ENCODE results near the gene LIFR. TPM values are rescaled to one million over a fixed set of nuclear protein-coding genes. Genes with fewer than 3 reads are reported as not detected.

Gene LIFR
- total and polyA plus RNA-seq, 2 of the 4 experiments (the other 2 are of a cell fraction) = 1.9 to 10.4 TPM

DNA sequence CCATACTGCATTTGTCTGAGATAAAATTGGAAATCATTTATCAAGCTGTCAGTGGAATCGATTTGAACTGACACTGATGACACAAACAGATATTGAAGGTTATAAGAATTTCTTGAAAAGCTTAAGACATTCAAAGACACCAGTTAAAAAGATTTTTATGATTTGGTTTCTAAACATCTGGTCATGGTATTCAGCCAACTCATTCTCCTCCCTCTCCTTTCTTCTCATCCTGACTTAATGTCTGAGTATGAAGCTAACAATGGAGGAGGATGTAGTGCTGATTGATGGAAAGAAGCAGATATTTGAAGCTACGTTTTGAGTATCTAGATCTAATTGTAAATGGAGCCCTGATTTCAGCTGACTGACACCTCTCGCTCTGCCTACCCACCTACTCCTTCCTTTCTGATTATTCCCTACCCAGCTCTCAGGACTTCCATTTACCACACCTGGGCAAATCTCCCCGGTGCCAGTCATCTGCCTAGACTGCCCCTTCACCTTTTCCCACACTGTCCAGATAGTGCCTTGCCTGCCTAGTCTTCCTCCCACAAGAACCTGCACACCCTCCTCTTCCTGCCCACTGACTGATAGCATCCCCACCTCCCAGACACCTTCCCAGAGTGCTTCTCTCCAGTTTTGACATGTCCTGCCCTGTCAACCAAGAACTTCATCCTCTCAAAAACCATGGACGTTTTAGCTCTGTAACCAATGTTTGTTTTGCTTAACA lies 20.7 kb upstream of the LIFR start:
- DNase-seq (no peak), ATAC-seq (ENCODE audit: low read depth) (no peak)
- POLR2A ChIA-PET (ENCODE audit: unreplicated experiment) = no interaction called here
- CTCF ChIA-PET = interaction anchor here (0.6 kb wide), 1 partner anchor 123 kb away, joined by 4 read pairs; no protein-coding TSS in a partner anchor
- no peak overlapping the region for H3K56ac ChIP-seq (ENCODE audit: extremely low read depth, insufficient read depth, low read length)
- H3K23ac ChIP-seq (ENCODE audit: low read depth, low read length) = no peak overlapping the region; the same call in 1 of the 2 replicates
- H3K4me2 ChIP-seq (ENCODE audit: low read depth, low read length) = no peak overlapping the region
- H3K27ac ChIP-seq (ENCODE audit: insufficient read depth, low read length) = no peak overlapping the region
- no peaks in the 10 kb centered on the region for H3K36me3 ChIP-seq (ENCODE audit: control insufficient read depth, insufficient read depth, low read length)
- in situ Hi-C loops (cut with MboI; ENCODE audit: low sequenced_read_pairs) (no loop called here), intact Hi-C loops (cut with micrococcal nuclease) (no loop called here), dilution Hi-C loops (cut with HindIII; ENCODE audit: low sequenced_read_pairs, unreplicated experiment) (no loop called here)
- H4K91ac ChIP-seq (ENCODE audit: insufficient read depth, low read depth, low read length) = no peak overlapping the region
- H2AFZ ChIP-seq (replicated peaks; ENCODE audit: low read length, poor library complexity) = no peak overlapping the region
- H3K4me3 ChIP-seq (ENCODE audit: insufficient read depth, low read depth, low read length) = no peak overlapping the region
- no peak overlapping the region for H2AK9ac ChIP-seq (replicated peaks; ENCODE audit: low read depth, low read length, poor library complexity)
- H3K18ac ChIP-seq (ENCODE audit: low read depth, low read length) = no peak overlapping the region
- H4K8ac ChIP-seq (ENCODE audit: low read depth in 2 of 2, low read length in 2 of 2) = no peak overlapping the region
- H3K4ac ChIP-seq (ENCODE audit: low read depth, low read length) = no peak overlapping the region
- H3K79me1 ChIP-seq (ENCODE audit: low read depth in 1 of 2, low read length in 2 of 2) = no peaks in the 10 kb centered on the region
- BruUV-seq (replicated peaks) = no TSS peak
- H3K9ac ChIP-seq (ENCODE audit: low read depth, low read length) = no peak overlapping the region
- H2BK20ac ChIP-seq (ENCODE audit: low read depth, low read length) = no peak overlapping the region
- no peak overlapping the region for H2BK15ac ChIP-seq (ENCODE audit: low read depth, low read length)
- 67% methylated on average over 1 of the region's 5 CpGs; no CpG with 5 or more reads in 1 of the 2 experiments for WGBS, 2 experiments (ENCODE audit: extremely low coverage in 2 of 2, insufficient read length in 1 of 2)
- no peaks in the 10 kb centered on the region for H3K4me1 ChIP-seq (ENCODE audit: control insufficient read depth, insufficient read depth, low read length)
- H2BK5ac ChIP-seq (ENCODE audit: low read depth, low read length, poor library complexity, severe bottlenecking) = no peak overlapping the region
- H3K9me1 ChIP-seq (ENCODE audit: insufficient read depth, low read length) = no peaks in the 10 kb centered on the region
- TF ChIP-seq MAZ (IDR thresholded peaks at IDR 0.05; ENCODE audit: borderline replicate concordance, low read depth, low read length) (no peak), SMC3 (IDR thresholded peaks at IDR 0.05; ENCODE audit: low read depth, low read length) (no peak), CEBPB (IDR thresholded peaks at IDR 0.05; ENCODE audit: low read depth, low read length) (no peak), NFE2L2 (IDR thresholded peaks at IDR 0.05; ENCODE audit: low read depth, low read length) (no peak), FOS (IDR thresholded peaks at IDR 0.05; ENCODE audit: low read depth, low read length) (no peak), RCOR1 (IDR thresholded peaks at IDR 0.05; ENCODE audit: insufficient replicate concordance, low read length) (no peak), MXI1 (IDR thresholded peaks at IDR 0.05; ENCODE audit: borderline replicate concordance, low read depth, low read length) (no peak), CHD1 (IDR thresholded peaks at IDR 0.05; ENCODE audit: low read depth, low read length) (no peak), BHLHE40 (IDR thresholded peaks at IDR 0.05; ENCODE audit: low read depth, low read length) (no peak), RFX5 (IDR thresholded peaks at IDR 0.05; ENCODE audit: low read depth, low read length) (no peak), MAFK (IDR thresholded peaks at IDR 0.05; ENCODE audit: low read depth, low read length) (no peak), POLR2A (IDR thresholded peaks at IDR 0.05; ENCODE audit: low read depth, low read length) (no peak), RAD21 (IDR thresholded peaks at IDR 0.05; ENCODE audit: low read length) (no peak)
- TF ChIP-seq, protein P1, sequence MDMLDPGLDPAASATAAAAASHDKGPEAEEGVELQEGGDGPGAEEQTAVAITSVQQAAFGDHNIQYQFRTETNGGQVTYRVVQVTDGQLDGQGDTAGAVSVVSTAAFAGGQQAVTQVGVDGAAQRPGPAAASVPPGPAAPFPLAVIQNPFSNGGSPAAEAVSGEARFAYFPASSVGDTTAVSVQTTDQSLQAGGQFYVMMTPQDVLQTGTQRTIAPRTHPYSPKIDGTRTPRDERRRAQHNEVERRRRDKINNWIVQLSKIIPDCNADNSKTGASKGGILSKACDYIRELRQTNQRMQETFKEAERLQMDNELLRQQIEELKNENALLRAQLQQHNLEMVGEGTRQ (IDR thresholded peaks at IDR 0.05; ENCODE audit: low read depth, low read length) = no peak
- TF ChIP-seq, protein P2, sequence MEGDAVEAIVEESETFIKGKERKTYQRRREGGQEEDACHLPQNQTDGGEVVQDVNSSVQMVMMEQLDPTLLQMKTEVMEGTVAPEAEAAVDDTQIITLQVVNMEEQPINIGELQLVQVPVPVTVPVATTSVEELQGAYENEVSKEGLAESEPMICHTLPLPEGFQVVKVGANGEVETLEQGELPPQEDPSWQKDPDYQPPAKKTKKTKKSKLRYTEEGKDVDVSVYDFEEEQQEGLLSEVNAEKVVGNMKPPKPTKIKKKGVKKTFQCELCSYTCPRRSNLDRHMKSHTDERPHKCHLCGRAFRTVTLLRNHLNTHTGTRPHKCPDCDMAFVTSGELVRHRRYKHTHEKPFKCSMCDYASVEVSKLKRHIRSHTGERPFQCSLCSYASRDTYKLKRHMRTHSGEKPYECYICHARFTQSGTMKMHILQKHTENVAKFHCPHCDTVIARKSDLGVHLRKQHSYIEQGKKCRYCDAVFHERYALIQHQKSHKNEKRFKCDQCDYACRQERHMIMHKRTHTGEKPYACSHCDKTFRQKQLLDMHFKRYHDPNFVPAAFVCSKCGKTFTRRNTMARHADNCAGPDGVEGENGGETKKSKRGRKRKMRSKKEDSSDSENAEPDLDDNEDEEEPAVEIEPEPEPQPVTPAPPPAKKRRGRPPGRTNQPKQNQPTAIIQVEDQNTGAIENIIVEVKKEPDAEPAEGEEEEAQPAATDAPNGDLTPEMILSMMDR (conservative IDR thresholded peaks at IDR 0.05; ENCODE audit: low read depth, low read length) = no peak
- TF ChIP-seq, protein P3, sequence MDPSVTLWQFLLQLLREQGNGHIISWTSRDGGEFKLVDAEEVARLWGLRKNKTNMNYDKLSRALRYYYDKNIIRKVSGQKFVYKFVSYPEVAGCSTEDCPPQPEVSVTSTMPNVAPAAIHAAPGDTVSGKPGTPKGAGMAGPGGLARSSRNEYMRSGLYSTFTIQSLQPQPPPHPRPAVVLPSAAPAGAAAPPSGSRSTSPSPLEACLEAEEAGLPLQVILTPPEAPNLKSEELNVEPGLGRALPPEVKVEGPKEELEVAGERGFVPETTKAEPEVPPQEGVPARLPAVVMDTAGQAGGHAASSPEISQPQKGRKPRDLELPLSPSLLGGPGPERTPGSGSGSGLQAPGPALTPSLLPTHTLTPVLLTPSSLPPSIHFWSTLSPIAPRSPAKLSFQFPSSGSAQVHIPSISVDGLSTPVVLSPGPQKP (IDR thresholded peaks at IDR 0.05; ENCODE audit: borderline replicate concordance, low read depth, low read length) = no peak
- no peak overlapping the region for H4K5ac ChIP-seq (ENCODE audit: low read depth, low read length)
- no peak overlapping the region for H2BK120ac ChIP-seq (ENCODE audit: low read depth, low read length)
- H3K27me3 ChIP-seq (ENCODE audit: control insufficient read depth, insufficient read depth, low read length) = peaks cover 25% of the 10 kb centered on the region
- no peak overlapping the region for H2AK5ac ChIP-seq (ENCODE audit: low read depth, low read length)
- H3K14ac ChIP-seq (replicated peaks; ENCODE audit: low read depth, low read length) = no peak overlapping the region
- no peaks in the 10 kb centered on the region for H4K20me1 ChIP-seq (ENCODE audit: insufficient read depth, low read length)
- H3K9me3 ChIP-seq (ENCODE audit: control insufficient read depth, insufficient read depth, low read length) = no peaks in the 10 kb centered on the region
